Middle frontal gyrus (tissue), 1 donor: ENCODE measurements around the gene DUS4L.

Experiments used
- DNase-seq: peaks from one replicate; pipeline ENCODE4 v3.0.0-alpha.2; 2015; ENCODE audit warnings: low spot score; ENCODE audit errors: extremely low spot score

Gene DUS4L

GRCh38 chr7:107613948-107614347 lies 50.2 kb downstream of the DUS4L start:
- DNase-seq, result no peak

GRCh38 chr7:107614425-107614824 lies 50.7 kb downstream of the DUS4L start:
- no peak for DNase-seq

- DNase-seq, result no peak
Measured at GRCh38 chr7:107615910-107616680, 52.3 kb downstream of the DUS4L start.

GRCh38 chr7:107622429-107622828 lies 58.7 kb downstream of the DUS4L start:
- DNase-seq, result no peak

GRCh38 chr7:107622894-107623293 lies 59.1 kb downstream of the DUS4L start:
- no peak for DNase-seq

- DNase-seq, result no peak
Measured at GRCh38 chr7:107627002-107627401, 63.2 kb downstream of the DUS4L start.
